GM12873 (cell line): Measurements from ENCODE around the gene DPM2.

ENCODE experiments used
- CTCF ChIP-seq: IDR thresholded peaks from 2 replicates; pipeline ENCODE4 v1.5.1; 2012; ENCODE audit warnings: low read depth, mild to moderate bottlenecking, moderate library complexity, low read length, control low read depth; ENCODE audit not compliant: insufficient read depth; ENCODE audit errors: missing control alignments

Gene DPM2

GRCh38 chr9:127937056-127937387 lies 632 bp downstream of the DPM2 start:
- no peak for TF ChIP-seq CTCF

GRCh38 chr9:127936347-127936852 lies 1.3 kb downstream of the DPM2 start:
- no peak for TF ChIP-seq CTCF

- TF ChIP-seq CTCF, result no peak
These were observed 1.9 kb downstream of the DPM2 start for GRCh38 chr9:127935765-127936221.

- no peak for TF ChIP-seq CTCF
These were observed 2.7 kb downstream of the DPM2 start for GRCh38 chr9:127934986-127935385.

- no peak for TF ChIP-seq CTCF
These were observed 3.4 kb downstream of the DPM2 start for GRCh38 chr9:127934248-127934647.

GRCh38 chr9:127931092-127931881 lies 6.4 kb downstream of the DPM2 start:
- TF ChIP-seq CTCF, result no peak

- TF ChIP-seq CTCF, result no peak
These were observed 7.2 kb downstream of the DPM2 start, which contains the start of gene PIP5KL1 for GRCh38 chr9:127930231-127931091. TSS of gene PIP5KL1 (minus strand) at chr9:127930777. CDS start at chr9:127930752, 25 bp downstream.
